ENCODE measurements around the gene FRMPD2.
"Not testable (repeated sequence)": the region's sequence is repeated elsewhere in the genome, so short reads cannot be mapped to it uniquely, and the experiment has no call there.

DNA sequence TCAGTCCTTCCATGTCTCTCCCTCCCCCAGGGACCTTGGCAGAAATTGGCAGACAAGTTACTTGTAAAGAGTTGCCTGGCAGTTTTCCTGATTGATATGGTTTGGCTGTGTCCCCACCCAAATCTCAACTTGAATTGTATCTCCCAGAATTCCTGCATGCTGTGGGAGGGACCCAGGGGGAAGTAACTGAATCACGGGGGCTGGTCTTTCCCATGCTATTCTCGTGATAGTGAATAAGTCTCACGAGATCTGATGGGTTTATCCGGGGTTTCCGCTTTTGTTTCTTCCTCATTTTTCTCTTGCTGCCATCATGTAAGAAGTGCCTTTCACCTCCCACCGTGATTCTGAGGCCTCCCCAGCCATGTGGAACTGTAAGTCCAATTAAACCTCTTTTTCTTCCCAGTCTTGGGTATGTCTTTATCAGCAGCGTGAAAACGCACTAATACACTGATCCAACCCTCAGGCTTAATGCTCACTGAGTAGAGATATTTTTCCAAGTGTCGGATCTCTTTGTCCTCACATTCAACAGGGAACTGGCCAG lies 88.2 kb downstream of the FRMPD2 start:
- TF ChIP-seq EZH2phosphoT487 (IDR thresholded peaks at IDR 0.05; ENCODE audit: insufficient read depth, low read depth); EZH2 (IDR thresholded peaks at IDR 0.05; ENCODE audit: insufficient read depth, poor library complexity, severe bottlenecking): not testable (repeated sequence)
